ENCODE results near the gene MARCKSL1. TPM values are rescaled to one million over a fixed set of nuclear protein-coding genes. Genes with fewer than 3 reads are reported as not detected.

The MARCKSL1 gene
- total RNA-seq, 1 experiment from 2014 or later: 91.5 TPM

DNA sequence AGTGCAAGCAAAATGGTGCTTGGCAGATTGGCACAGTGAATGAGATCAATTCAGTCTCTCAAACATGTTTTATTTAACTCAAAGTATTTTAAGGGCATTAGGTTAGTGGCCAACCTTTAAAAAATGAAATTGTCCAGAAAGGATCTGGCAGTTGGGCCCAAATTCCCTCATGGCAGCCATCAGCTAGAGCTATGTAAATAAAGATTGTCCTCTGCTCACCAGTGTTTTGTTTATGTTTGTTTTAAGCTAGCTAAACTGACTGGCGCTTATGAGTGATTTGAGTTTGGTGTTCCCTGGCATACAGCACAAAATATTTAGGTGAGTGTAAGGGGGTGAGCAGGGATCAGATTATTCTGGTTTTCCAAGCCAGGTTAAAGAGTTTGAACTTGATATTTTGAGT, 26.1 kb downstream of the MARCKSL1 start:
- Histone ChIP-seq H3K36me3 (ENCODE audit: low read depth) (peaks cover 13% of the 10 kb centered on the region), H3K79me2 (ENCODE audit: low read depth) (peaks cover 87% of the 10 kb centered on the region), H2AFZ (no peak overlapping the region), H3K9me3 (ENCODE audit: insufficient read depth, low read depth) (no peaks in the 10 kb centered on the region), H3K27ac (no peak overlapping the region), H3K9me2 (ENCODE audit: insufficient read depth) (no peaks in the 10 kb centered on the region), H3F3A (ENCODE audit: insufficient read depth, low read depth) (peaks cover 23% of the 10 kb centered on the region; the same call in 1 of the 2 replicates), H3K4me2 (no peak overlapping the region), H3K4me3 (no peak overlapping the region), H3K27me3 (ENCODE audit: insufficient read depth, low read depth) (no peaks in the 10 kb centered on the region), H4K20me1 (ENCODE audit: insufficient read depth) (peaks cover 22% of the 10 kb centered on the region), H3K4me1 (replicated peaks; ENCODE audit: insufficient read depth) (peaks cover 10% of the 10 kb centered on the region; the same call in 1 of the 2 replicates)
- ChIA-PET POLR2A (ENCODE audit: unreplicated experiment) (no interaction called here), CTCF (no interaction called here)
- no TSS peak for BruUV-seq (replicated peaks)
- TF ChIP-seq EZH2 (IDR thresholded peaks at IDR 0.05; ENCODE audit: low read depth): no peak
- TF ChIP-seq, protein P1, sequence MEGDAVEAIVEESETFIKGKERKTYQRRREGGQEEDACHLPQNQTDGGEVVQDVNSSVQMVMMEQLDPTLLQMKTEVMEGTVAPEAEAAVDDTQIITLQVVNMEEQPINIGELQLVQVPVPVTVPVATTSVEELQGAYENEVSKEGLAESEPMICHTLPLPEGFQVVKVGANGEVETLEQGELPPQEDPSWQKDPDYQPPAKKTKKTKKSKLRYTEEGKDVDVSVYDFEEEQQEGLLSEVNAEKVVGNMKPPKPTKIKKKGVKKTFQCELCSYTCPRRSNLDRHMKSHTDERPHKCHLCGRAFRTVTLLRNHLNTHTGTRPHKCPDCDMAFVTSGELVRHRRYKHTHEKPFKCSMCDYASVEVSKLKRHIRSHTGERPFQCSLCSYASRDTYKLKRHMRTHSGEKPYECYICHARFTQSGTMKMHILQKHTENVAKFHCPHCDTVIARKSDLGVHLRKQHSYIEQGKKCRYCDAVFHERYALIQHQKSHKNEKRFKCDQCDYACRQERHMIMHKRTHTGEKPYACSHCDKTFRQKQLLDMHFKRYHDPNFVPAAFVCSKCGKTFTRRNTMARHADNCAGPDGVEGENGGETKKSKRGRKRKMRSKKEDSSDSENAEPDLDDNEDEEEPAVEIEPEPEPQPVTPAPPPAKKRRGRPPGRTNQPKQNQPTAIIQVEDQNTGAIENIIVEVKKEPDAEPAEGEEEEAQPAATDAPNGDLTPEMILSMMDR (conservative IDR thresholded peaks at IDR 0.05): no peak
- intact Hi-C loops (cut with micrococcal nuclease; ENCODE audit: unreplicated experiment): no loop called here
- no peak for DNase-seq

DNA sequence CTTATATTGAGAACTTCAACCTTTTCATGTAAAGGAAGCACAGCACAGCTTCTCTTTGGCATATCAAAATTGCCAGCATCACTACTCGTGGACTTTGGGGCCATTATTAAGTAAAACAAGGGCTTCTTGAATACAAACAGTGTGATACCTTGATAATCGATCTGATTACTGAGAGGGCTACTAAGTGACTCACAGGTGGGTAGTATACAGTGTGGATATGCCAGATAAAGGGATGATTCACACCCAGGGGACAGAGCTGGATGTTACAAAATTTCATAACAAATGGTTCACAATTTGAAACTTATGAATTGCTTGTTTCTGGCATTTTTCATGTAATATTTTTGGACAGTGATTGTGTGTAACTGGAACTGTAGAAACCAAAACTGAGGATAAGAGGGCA, 28.7 kb downstream of the MARCKSL1 start:
- Histone ChIP-seq H3K27ac (0 out of 2 replicates have a peak overlapping the region, but pooled peaks have one; percentile 4), H2AFZ (no peak overlapping the region), H3K4me1 (replicated peaks; ENCODE audit: insufficient read depth) (peaks cover 10% of the 10 kb centered on the region; the same call in 1 of the 2 replicates), H4K20me1 (ENCODE audit: insufficient read depth) (peaks cover 14% of the 10 kb centered on the region), H3K27me3 (ENCODE audit: insufficient read depth, low read depth) (no peaks in the 10 kb centered on the region), H3K9me2 (ENCODE audit: insufficient read depth) (no peaks in the 10 kb centered on the region), H3K4me2 (no peak overlapping the region; the same call in 1 of the 2 replicates), H3K9me3 (ENCODE audit: insufficient read depth, low read depth) (no peaks in the 10 kb centered on the region), H3K36me3 (ENCODE audit: low read depth) (peaks cover 40% of the 10 kb centered on the region), H3F3A (ENCODE audit: insufficient read depth, low read depth) (peaks cover 23% of the 10 kb centered on the region; the same call in 1 of the 2 replicates), H3K79me2 (ENCODE audit: low read depth) (peaks cover 67% of the 10 kb centered on the region), H3K4me3 (no peak overlapping the region)
- no TSS peak for BruUV-seq (replicated peaks)
- ChIA-PET POLR2A (ENCODE audit: unreplicated experiment) (interaction anchor here (0.7 kb wide), 1 partner anchor 54 kb away, joined by 3 read pairs; no protein-coding TSS in a partner anchor), CTCF (interaction anchor here (0.7 kb wide), 2 partner anchors 28 to 37 kb away, joined by 4 to 5 read pairs; no protein-coding TSS in a partner anchor)
- DNase-seq: no peak
- no peak for TF ChIP-seq EZH2 (IDR thresholded peaks at IDR 0.05; ENCODE audit: low read depth)
- TF ChIP-seq, protein P1 (conservative IDR thresholded peaks at IDR 0.05): no peak
- intact Hi-C loops (cut with micrococcal nuclease; ENCODE audit: unreplicated experiment): no loop called here

DNA sequence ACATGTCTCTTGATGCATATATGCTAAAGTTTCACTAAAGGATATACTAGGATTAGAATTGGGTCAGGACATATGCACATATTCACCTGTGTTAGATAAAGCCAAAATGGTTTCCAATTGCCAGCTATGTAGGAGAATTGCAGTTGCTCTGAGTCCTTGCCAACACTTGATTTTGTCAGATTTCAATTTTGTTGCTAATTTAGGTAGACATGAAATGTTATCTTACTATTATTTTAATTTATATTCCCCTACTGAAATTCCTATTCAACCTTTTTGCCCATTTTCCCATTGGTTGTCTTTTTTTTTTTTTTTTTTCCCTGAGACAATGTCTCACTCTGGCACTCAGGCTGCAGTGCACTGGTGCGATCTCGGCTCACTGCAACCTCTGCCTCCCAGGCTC, 30.7 kb downstream of the MARCKSL1 start:
- H3K36me3 ChIP-seq (ENCODE audit: low read depth): peaks cover 40% of the 10 kb centered on the region
- no peak overlapping the region for H3K4me3 ChIP-seq
- H2AFZ ChIP-seq: no peak overlapping the region
- no peak for DNase-seq
- H3K9me2 ChIP-seq (ENCODE audit: insufficient read depth): no peaks in the 10 kb centered on the region
- H3K79me2 ChIP-seq (ENCODE audit: low read depth): peaks cover 55% of the 10 kb centered on the region
- no peaks in the 10 kb centered on the region for H3K9me3 ChIP-seq (ENCODE audit: insufficient read depth, low read depth)
- no peak overlapping the region for H3K4me2 ChIP-seq
- ChIA-PET CTCF (no interaction called here), POLR2A (ENCODE audit: unreplicated experiment) (no interaction called here)
- TF ChIP-seq, protein P1 (conservative IDR thresholded peaks at IDR 0.05): no peak
- TF ChIP-seq EZH2 (IDR thresholded peaks at IDR 0.05; ENCODE audit: low read depth): no peak
- no peak overlapping the region for H3K27ac ChIP-seq
- H3K27me3 ChIP-seq (ENCODE audit: insufficient read depth, low read depth): no peaks in the 10 kb centered on the region
- no TSS peak for BruUV-seq (replicated peaks)
- H3K4me1 ChIP-seq (replicated peaks; ENCODE audit: insufficient read depth): peaks cover 10% of the 10 kb centered on the region; the same call in 1 of the 2 replicates
- peaks cover 23% of the 10 kb centered on the region; the same call in 1 of the 2 replicates for H3F3A ChIP-seq (ENCODE audit: insufficient read depth, low read depth)
- intact Hi-C loops (cut with micrococcal nuclease; ENCODE audit: unreplicated experiment): no loop called here
- H4K20me1 ChIP-seq (ENCODE audit: insufficient read depth): peaks cover 13% of the 10 kb centered on the region

All from PC-9 (cell line).